HL-60 (cell line): Measurements from ENCODE around the gene KXD1.

Experiments
- DNase-seq, 2 experiments: peaks; one replicate each; pipeline ENCODE4 v3.0.0-alpha.2; 2010 to 2020; ENCODE audit warnings: low read depth in 1 of 2, low spot score in 1 of 2
- H3K27ac ChIP-seq: fragments of 250-450 bp; sonication (Bioruptor Pico); replicated peaks from 2 replicates; pipeline ENCODE4 v1.5.1; 2020; ENCODE audit warnings: mild to moderate bottlenecking, moderate library complexity
- H3K27me3 ChIP-seq: fragments of 250-450 bp; sonication (Bioruptor Pico); 2 replicates; pipeline ENCODE4 v1.5.1; 2021; ENCODE audit warnings: mild to moderate bottlenecking, moderate library complexity; ENCODE audit not compliant: insufficient read depth, poor library complexity, severe bottlenecking
- H3K4me3 ChIP-seq: replicated peaks from 2 replicates; pipeline ENCODE4 v1.5.1; 2011; ENCODE audit warnings: mild to moderate bottlenecking, control low read depth, low read length; ENCODE audit not compliant: insufficient read depth
- CTCF ChIP-seq: IDR thresholded peaks from one replicate; pipeline ENCODE4 v1.5.1; 2011; ENCODE audit warnings: low read length, control low read depth, inconsistent platforms; ENCODE audit not compliant: insufficient read depth
- GABPA ChIP-seq: IDR thresholded peaks from 2 replicates; pipeline ENCODE4 v1.6.1; 2012; ENCODE audit warnings: low read depth
- POLR2AphosphoS5 ChIP-seq: IDR thresholded peaks from 2 replicates; pipeline ENCODE4 v1.6.1; 2012; ENCODE audit warnings: low read depth
- REST ChIP-seq: IDR thresholded peaks from 2 replicates; pipeline ENCODE4 v1.6.1; 2012; ENCODE audit warnings: low read depth; ENCODE audit not compliant: insufficient replicate concordance
- SPI1 ChIP-seq: IDR thresholded peaks from 2 replicates; pipeline ENCODE4 v1.6.1; 2012; ENCODE audit warnings: low read depth, mild to moderate bottlenecking, borderline replicate concordance

The KXD1 gene

GRCh38 chr19:18519962-18520847 lies 37.5 kb upstream of the KXD1 start:
- Histone ChIP-seq H3K27me3 (no peaks in the 10 kb centered on the region), H3K4me3 (peak overlapping the region; percentile 94), H3K27ac (peak overlapping the region; percentile 84)
- DNase-seq, result peak; percentile 69 to 81
- TF ChIP-seq GABPA (no peak), POLR2AphosphoS5 (no peak), CTCF (peak; percentile 69), REST (no peak), SPI1 (no peak)

- Histone ChIP-seq H3K27me3 (no peaks in the 10 kb centered on the region), H3K4me3 (peak overlapping the region; percentile 94), H3K27ac (peak overlapping the region; percentile 84)
- peak in 1 of 2 experiments; percentile 42 for DNase-seq
- no peak for TF ChIP-seq GABPA
- no peak for TF ChIP-seq CTCF
- no peak for TF ChIP-seq POLR2AphosphoS5
- TF ChIP-seq REST, result no peak
- TF ChIP-seq SPI1, result no peak
Observed at GRCh38 chr19:18520848-18521691, 36.6 kb upstream of the KXD1 start.

GRCh38 chr19:18521692-18522123 lies 36.0 kb upstream of the KXD1 start, which contains the start of gene ELL:
TSS of gene ELL (minus strand) at chr19:18522070. CDS start at chr19:18522055, 15 bp downstream.
- Histone ChIP-seq H3K27me3 (no peaks in the 10 kb centered on the region), H3K27ac (peak within 1 kb of the TSS; percentile 84), H3K4me3 (peak within 1 kb of the TSS; percentile 94)
- DNase-seq, result no peak
- peak; percentile 37 for TF ChIP-seq REST
- TF ChIP-seq GABPA, result no peak
- peak; percentile 87 for TF ChIP-seq POLR2AphosphoS5
